NCI-H146 treated with DMSO at 0.1 percent for 48 hours (cell line): Measurements from ENCODE around the gene MCC.

ENCODE experiments used
- DNase-seq: peaks from one replicate; lab custom pipeline; 2025; ENCODE audit not compliant: unreplicated experiment; lab: John Stamatoyannopoulos, UW

MCC gene

DNA sequence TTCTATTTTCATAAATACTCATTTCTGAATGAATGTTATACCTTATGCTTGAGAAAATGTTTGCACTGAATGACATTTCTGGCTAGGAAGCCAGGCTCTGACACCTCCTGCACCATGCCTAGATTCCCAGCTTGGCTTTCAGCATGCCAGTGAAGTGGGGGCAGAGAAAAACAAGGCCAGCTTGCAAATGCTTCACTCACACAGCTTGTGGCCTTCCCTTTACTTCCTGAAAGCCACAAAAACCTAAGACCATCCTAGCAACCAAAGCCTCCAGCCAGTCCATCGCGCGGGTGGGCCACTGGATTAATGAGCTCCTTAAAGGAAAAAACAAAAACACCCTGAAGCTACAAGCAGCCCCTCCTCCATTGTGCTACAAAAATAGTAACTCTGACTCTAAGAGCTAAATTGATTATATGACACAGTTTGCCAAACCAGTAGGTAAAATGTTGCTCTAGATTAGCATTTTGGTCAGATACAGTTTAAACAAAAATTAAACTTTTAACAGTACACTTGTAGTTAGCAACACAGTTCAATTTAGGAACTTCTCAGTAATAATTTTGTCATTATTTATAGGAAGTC, 213.3 kb downstream of the MCC start:
- DNase-seq: no peak

DNA sequence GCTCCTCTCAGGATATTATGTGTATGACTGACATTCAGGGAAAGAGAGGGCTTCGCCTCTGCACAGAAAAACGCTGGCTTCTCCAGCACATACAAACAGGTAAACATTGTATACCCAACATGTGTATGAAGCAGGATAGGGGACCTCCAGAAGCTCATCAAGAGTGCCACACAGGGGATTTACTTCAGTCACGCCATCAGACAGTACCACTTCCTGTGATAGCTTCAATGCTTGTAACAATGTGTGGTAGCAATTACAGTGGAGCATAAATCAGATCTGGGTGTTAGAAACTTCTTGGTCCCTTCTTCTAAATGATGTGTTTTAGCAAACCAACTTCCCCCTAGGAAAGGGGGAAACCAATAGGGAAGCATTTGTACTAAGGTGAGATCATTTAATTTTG, 214.3 kb downstream of the MCC start:
- no peak for DNase-seq

GRCh38 chr5:113271745-113272454, 216.4 kb downstream of the MCC start:
- DNase-seq: no peak

GRCh38 chr5:113271015-113271414, 217.2 kb downstream of the MCC start:
- no peak for DNase-seq

DNA sequence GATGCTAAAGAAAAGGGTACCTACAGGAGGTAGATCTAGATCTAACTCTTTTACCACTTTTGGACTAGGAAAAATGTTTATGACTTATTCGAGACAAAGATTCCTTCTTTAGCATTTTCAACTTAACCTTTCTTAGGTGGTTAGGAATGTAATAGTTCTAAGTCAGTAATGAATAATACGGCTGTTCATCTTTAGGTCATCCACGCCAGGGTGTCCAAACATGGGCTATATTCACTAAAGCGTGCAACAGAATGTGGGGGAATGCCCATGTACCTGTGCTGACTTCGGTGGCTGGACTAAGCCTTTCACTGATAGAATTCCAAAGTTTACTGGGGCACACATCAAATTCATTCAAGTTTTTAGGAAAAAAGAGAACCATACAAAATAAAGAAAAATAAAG, 218.2 kb downstream of the MCC start:
- DNase-seq: no peak

DNA sequence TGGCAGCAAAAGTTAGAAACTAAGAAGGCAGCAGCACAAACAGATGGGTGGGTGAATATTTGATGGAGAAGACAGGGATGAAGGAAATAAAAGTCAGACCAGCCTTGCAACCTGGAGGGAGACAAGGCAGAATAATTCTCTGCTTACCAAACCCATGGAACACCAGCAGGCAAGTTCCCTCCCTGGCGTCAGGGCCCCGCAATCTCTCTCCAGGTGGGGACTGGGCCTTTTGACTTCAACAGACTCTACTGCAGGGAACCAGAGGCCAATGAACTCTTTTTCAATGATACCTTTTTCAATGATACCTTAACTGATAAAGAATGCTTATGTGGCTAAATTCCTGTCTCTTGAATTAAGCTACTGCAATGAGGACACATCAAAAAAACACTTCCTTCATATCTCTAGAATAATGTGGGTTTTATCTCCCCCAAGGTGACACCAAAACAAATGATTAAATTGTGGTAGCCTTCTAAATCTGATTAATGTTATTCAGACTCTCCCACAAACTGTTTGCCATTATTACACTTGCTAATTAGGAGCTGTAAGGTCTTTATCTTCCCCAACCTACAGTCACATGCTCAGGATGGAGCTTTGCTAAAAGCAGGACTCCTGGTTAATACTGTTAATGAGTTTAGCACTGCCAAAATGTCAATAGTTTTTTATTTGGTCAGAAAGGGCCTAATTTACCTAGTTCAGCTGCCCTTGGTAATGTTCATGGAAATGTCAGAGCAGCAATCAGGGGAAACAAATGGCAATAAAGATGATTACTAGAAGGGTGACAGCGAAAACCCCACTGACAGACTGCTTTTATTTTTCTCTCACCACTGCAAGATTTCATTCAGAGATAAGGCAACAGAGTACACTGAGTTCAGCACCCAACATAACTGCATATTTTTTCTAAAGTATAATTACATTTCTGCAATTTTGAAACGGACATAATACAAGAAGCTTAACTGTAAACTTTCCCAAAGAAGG, 218.9 kb downstream of the MCC start:
- no peak for DNase-seq

DNA sequence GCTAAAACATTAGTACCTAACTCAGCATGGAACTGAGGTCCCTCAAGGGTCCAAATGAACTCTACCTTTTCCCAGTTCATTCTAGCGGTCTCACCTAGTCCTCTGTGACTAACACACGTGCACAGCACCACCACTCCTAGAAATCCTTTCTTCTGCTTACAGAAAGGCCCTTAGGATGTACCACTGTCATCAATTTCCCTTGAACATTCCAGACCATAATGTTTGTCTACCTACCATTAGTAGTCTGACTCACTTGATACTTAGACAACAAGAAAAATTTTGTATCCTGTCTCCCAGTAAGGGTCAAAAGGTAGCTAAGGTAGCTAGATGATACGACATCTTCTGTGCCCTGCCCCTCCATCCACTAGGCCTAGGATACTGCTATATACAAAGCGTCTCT, 220.0 kb downstream of the MCC start:
- DNase-seq: no peak

- no peak for DNase-seq
Measured at GRCh38 chr5:113267361-113267900, 220.8 kb downstream of the MCC start.

DNA sequence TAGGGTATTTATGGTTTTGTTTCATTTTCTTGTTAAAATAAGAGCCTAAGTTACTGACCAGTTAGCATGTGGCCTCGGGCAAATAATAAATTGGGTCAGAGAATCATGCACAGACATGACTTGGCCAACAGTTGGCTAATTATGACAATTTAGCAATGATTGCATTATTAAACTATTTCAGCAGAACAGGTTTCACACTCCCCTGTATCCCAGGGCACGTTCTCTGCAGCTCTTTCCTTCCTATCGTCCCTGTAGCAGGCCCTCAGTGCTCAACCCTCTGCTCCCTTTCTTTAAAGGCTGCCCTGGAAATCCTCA, 221.4 kb downstream of the MCC start:
- no peak for DNase-seq

GRCh38 chr5:113266227-113266912, 221.9 kb downstream of the MCC start:
- DNase-seq: no peak

GRCh38 chr5:113265190-113265589, 223.1 kb downstream of the MCC start:
- no peak for DNase-seq

DNA sequence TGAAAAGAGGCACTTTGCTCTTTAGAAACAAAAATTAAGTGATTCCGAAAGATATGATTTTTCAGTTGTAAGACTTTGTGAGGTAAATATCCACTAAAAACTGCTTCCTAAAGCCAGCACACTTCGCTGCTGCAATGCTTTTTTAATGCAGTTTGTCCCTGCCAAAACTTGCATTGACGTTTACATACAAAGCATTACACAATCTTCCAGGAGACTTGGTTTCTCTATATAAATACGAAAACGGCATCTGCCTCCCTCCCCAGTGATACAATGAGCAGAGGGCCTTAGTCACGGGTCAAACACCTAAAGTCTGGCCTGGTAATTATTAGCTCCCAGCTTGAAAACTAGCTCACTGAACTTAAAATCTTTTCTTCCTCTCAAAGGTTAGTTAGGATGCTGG, 224.2 kb downstream of the MCC start:
- no peak for DNase-seq

DNA sequence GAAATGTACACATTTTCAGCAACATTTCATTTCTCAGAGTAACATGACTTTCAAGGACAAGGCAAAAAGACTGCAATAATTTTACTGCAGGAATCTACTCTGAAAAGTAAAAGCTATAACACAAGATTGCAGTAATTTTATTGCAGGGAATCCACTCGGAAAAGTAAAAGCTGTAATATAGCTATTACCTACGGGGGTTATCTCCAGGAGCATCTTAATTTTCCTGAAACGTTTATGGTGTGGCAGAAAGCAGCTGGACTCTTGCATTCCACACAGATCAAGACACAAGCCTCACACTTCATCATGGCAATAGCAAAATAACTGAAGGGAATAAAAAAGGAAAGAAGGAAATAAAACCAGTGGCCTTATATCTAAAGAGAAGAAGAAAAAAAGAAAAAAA, 224.7 kb downstream of the MCC start:
- no peak for DNase-seq

- DNase-seq: no peak
Measured at GRCh38 chr5:113262674-113263073, 225.6 kb downstream of the MCC start.

- no peak for DNase-seq
Measured at GRCh38 chr5:113259034-113259433, 229.2 kb downstream of the MCC start.

DNA sequence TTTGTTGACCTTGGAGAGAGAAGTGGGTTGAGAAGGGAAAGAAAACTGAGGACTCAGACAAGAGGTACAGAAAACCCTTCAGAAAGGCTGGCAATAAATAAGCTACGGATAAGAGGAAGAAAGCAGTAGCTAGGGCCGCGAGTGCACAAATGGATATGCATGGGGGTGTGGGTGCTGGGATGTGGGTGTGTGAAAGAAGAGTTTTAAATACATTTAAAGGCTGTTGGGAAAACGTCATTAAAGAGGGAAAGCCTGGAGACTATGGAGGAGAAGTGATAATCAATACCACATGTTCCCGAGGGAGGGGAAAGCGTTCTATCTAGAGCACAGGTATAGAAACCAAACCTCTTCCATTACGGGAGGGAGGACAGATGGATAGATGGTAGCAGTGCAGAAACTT, 230.7 kb downstream of the MCC start:
- no peak for DNase-seq

GRCh38 chr5:113256671-113257452, 231.4 kb downstream of the MCC start:
- no peak for DNase-seq

- DNase-seq: no peak
Measured at GRCh38 chr5:113255579-113256386, 232.5 kb downstream of the MCC start.

GRCh38 chr5:113255105-113255504, 233.1 kb downstream of the MCC start:
- DNase-seq: no peak

GRCh38 chr5:113253037-113253436, 235.2 kb downstream of the MCC start:
- DNase-seq: no peak
